Trophoblast cell (in vitro differentiated cells and primary cell): ENCODE data around the gene FAM120C. TPM values are rescaled to one million over a fixed set of nuclear protein-coding genes. Genes with fewer than 3 reads are reported as not detected.

Source experiments
- DNase-seq, 2 donors: peaks; one replicate each; pipeline ENCODE4 v3.0.0-alpha.2; 2016
- H2AFZ ChIP-seq: 2 replicates; pipeline ENCODE4 v1.6.1; 2013; ENCODE audit warnings: low read length, moderate library complexity, mild to moderate bottlenecking; ENCODE audit not compliant: insufficient read depth, poor library complexity
- H2AK5ac ChIP-seq: 2 replicates; pipeline ENCODE4 v1.6.1; 2013; ENCODE audit warnings: mild to moderate bottlenecking, low read length
- H2BK120ac ChIP-seq: 2 replicates; pipeline ENCODE4 v1.6.1; 2013; ENCODE audit warnings: low read length, mild to moderate bottlenecking, moderate library complexity; ENCODE audit not compliant: insufficient read depth, poor library complexity
- H2BK12ac ChIP-seq: 2 replicates; pipeline ENCODE4 v1.6.1; 2013; ENCODE audit warnings: mild to moderate bottlenecking, low read length, moderate library complexity
- H2BK5ac ChIP-seq: 2 replicates; pipeline ENCODE4 v1.6.1; 2013; ENCODE audit warnings: low read length, low read depth, moderate library complexity, mild to moderate bottlenecking; ENCODE audit not compliant: poor library complexity
- H3K14ac ChIP-seq: 2 replicates; pipeline ENCODE4 v1.6.1; 2013; ENCODE audit warnings: mild to moderate bottlenecking, low read length
- H3K18ac ChIP-seq: 2 replicates; pipeline ENCODE4 v1.6.1; 2013; ENCODE audit warnings: mild to moderate bottlenecking, low read length
- H3K23ac ChIP-seq: 2 replicates; pipeline ENCODE4 v1.6.1; 2013; ENCODE audit warnings: low read length
- H3K27ac ChIP-seq: 2 replicates; pipeline ENCODE4 v1.5.1; 2013; ENCODE audit warnings: low read depth, mild to moderate bottlenecking, inconsistent platforms, low read length, moderate library complexity
- H3K27me3 ChIP-seq: 2 replicates; pipeline ENCODE4 v1.6.1; 2013; ENCODE audit warnings: inconsistent platforms, mild to moderate bottlenecking, low read length, moderate library complexity; ENCODE audit not compliant: insufficient read depth
- H3K36me3 ChIP-seq, 2 experiments: 1 replicate in 1 of 2; 2 replicates in 1 of 2; pipeline ENCODE4 v1.6.1; 2013; ENCODE audit warnings: low read length in 2 of 2, mild to moderate bottlenecking in 2 of 2, moderate library complexity in 1 of 2; ENCODE audit not compliant: insufficient read depth in 2 of 2, control insufficient read depth in 1 of 2
- H3K4ac ChIP-seq: 2 replicates; pipeline ENCODE4 v1.6.1; 2013; ENCODE audit warnings: low read depth, mild to moderate bottlenecking, low read length, moderate library complexity
- H3K4me1 ChIP-seq, 2 experiments: 1 replicate in 1 of 2; 2 replicates in 1 of 2; pipeline ENCODE4 v1.6.1; 2013; ENCODE audit warnings: low read length in 2 of 2, mild to moderate bottlenecking in 2 of 2, moderate library complexity in 1 of 2; ENCODE audit not compliant: insufficient read depth in 2 of 2, control insufficient read depth in 1 of 2
- H3K4me2 ChIP-seq: 2 replicates; pipeline ENCODE4 v1.6.1; 2013; ENCODE audit warnings: inconsistent platforms, mild to moderate bottlenecking, low read length, moderate library complexity
- H3K4me3 ChIP-seq: 2 replicates; pipeline ENCODE4 v1.5.1; 2013; ENCODE audit warnings: mild to moderate bottlenecking, low read depth, low read length, inconsistent platforms
- H3K79me1 ChIP-seq: one replicate; pipeline ENCODE4 v1.6.1; 2013; ENCODE audit warnings: low read length
- H3K79me2 ChIP-seq: 2 replicates; pipeline ENCODE4 v1.6.1; 2013; ENCODE audit warnings: low read length, mild to moderate bottlenecking; ENCODE audit not compliant: control insufficient read depth, insufficient read depth, poor library complexity
- H3K9ac ChIP-seq: 2 replicates; pipeline ENCODE4 v1.6.1; 2013; ENCODE audit warnings: mild to moderate bottlenecking, low read length
- H3K9me3 ChIP-seq: 2 replicates; pipeline ENCODE4 v1.6.1; 2013; ENCODE audit warnings: low read depth, mild to moderate bottlenecking, control low read depth, inconsistent platforms, low read length; ENCODE audit not compliant: insufficient read depth
- H4K12ac ChIP-seq: 2 replicates; pipeline ENCODE4 v1.6.1; 2013; ENCODE audit warnings: low read depth, mild to moderate bottlenecking, low read length, moderate library complexity
- H4K8ac ChIP-seq: 2 replicates; pipeline ENCODE4 v1.6.1; 2013; ENCODE audit warnings: low read depth, mild to moderate bottlenecking, low read length, moderate library complexity
- H4K91ac ChIP-seq: one replicate; pipeline ENCODE4 v1.6.1; 2013; ENCODE audit warnings: low read depth, mild to moderate bottlenecking, low read length, moderate library complexity
- WGBS: extraction: QIAGEN DNeasy Blood & Tissue Kit; methylation state at CpG from one replicate; pipeline ENCODE4 v1.1.7; 2013; ENCODE audit warnings: missing lambda C conversion rate; ENCODE audit not compliant: insufficient read length, insufficient coverage; ENCODE audit errors: extremely low coverage; 5-methylcytosine and 5-hydroxymethylcytosine counted together
- polyA plus RNA-seq: library from polyadenylated mRNA; stranded (reverse); fragments of 200-250 nt; gene quantifications from 2 replicates; pipeline ENCODE4 v1.2.3, GENCODE V29; 2013

Gene FAM120C
- 2.4 and 3.0 TPM in 2 replicates for polyA plus RNA-seq

GRCh38 chrX:54182864-54183613 lies at the start of gene FAM120C:
Gene FAM120C, minus strand, starts transcription at chrX:54183254. Its CDS starts 56 bp downstream, at chrX:54183198.
- peak within 1 kb of the TSS; percentile 99 for H4K8ac ChIP-seq
- H3K4ac ChIP-seq: peak within 1 kb of the TSS; percentile 99
- H3K23ac ChIP-seq: no peak within 1 kb of the TSS
- H3K27ac ChIP-seq: peak within 1 kb of the TSS; percentile 79
- peaks cover 8% of the 10 kb centered on the region for H3K79me1 ChIP-seq
- H3K36me3 ChIP-seq: no peaks in the 10 kb centered on the region
- H3K9me3 ChIP-seq: no peaks in the 10 kb centered on the region
- peak within 1 kb of the TSS; percentile 98 for H2AFZ ChIP-seq
- H3K14ac ChIP-seq: peak within 1 kb of the TSS; percentile 99
- H3K4me3 ChIP-seq: peak within 1 kb of the TSS; percentile 94
- peak within 1 kb of the TSS; percentile 22 for H2BK12ac ChIP-seq
- H3K9ac ChIP-seq: peak within 1 kb of the TSS; percentile 90
- peak within 1 kb of the TSS; percentile 86 for H2BK5ac ChIP-seq
- peak within 1 kb of the TSS; percentile 99 for H4K12ac ChIP-seq
- no CpG with 5 or more reads among the region's 70 CpGs for WGBS
- peak within 1 kb of the TSS; percentile 99 for H2AK5ac ChIP-seq
- DNase-seq: peak; percentile 19 to 55
- peak within 1 kb of the TSS; percentile 97 for H2BK120ac ChIP-seq
- peaks cover 9% of the 10 kb centered on the region for H3K79me2 ChIP-seq
- H3K4me1 ChIP-seq: peaks cover 2 to 11% of the 10 kb centered on the region in 2 experiments
- H3K18ac ChIP-seq: peak within 1 kb of the TSS; percentile 100
- H4K91ac ChIP-seq: peak within 1 kb of the TSS; percentile 97
- no peaks in the 10 kb centered on the region for H3K27me3 ChIP-seq
- peak within 1 kb of the TSS; percentile 68 for H3K4me2 ChIP-seq

- Histone ChIP-seq H3K27me3 (no peaks in the 10 kb centered on the region), H3K18ac (no peak overlapping the region), H2AFZ (no peak overlapping the region), H2BK5ac (no peak overlapping the region), H3K4me1 (no peaks in the 10 kb centered on the region), H4K8ac (no peak overlapping the region), H2AK5ac (no peak overlapping the region), H3K27ac (no peak overlapping the region), H3K36me3 (no peaks in the 10 kb centered on the region), H3K4ac (no peak overlapping the region), H3K9me3 (no peaks in the 10 kb centered on the region), H3K14ac (no peak overlapping the region), H2BK120ac (no peak overlapping the region), H3K79me1 (no peaks in the 10 kb centered on the region), H3K4me3 (no peak overlapping the region), H2BK12ac (no peak overlapping the region), H4K12ac (no peak overlapping the region), H3K23ac (no peak overlapping the region), H4K91ac (no peak overlapping the region), H3K9ac (no peak overlapping the region), H3K4me2 (no peak overlapping the region), H3K79me2 (no peaks in the 10 kb centered on the region)
- DNase-seq: peak; percentile 0 to 44
- WGBS: no CpG with 5 or more reads among the region's 4 CpGs
These were observed 47.5 kb upstream of the FAM120C start for GRCh38 chrX:54230435-54231148.

- H3K27ac ChIP-seq: no peak overlapping the region
- no peak overlapping the region for H3K18ac ChIP-seq
- H3K79me1 ChIP-seq: no peaks in the 10 kb centered on the region
- no peak overlapping the region for H2BK5ac ChIP-seq
- H2BK120ac ChIP-seq: no peak overlapping the region
- H3K27me3 ChIP-seq: no peaks in the 10 kb centered on the region
- H3K36me3 ChIP-seq: no peaks in the 10 kb centered on the region
- H3K4me3 ChIP-seq: no peak overlapping the region
- no peak overlapping the region for H4K91ac ChIP-seq
- H3K14ac ChIP-seq: no peak overlapping the region
- no peak overlapping the region for H4K12ac ChIP-seq
- no peaks in the 10 kb centered on the region for H3K4me1 ChIP-seq
- H3K9ac ChIP-seq: no peak overlapping the region
- H3K79me2 ChIP-seq: no peaks in the 10 kb centered on the region
- H2BK12ac ChIP-seq: no peak overlapping the region
- H3K23ac ChIP-seq: no peak overlapping the region
- no peak overlapping the region for H4K8ac ChIP-seq
- no peak overlapping the region for H2AFZ ChIP-seq
- no CpG with 5 or more reads among the region's 2 CpGs for WGBS
- no peak for DNase-seq
- no peak overlapping the region for H3K4ac ChIP-seq
- H2AK5ac ChIP-seq: no peak overlapping the region
- no peak overlapping the region for H3K4me2 ChIP-seq
- H3K9me3 ChIP-seq: no peaks in the 10 kb centered on the region
These were observed 40.5 kb upstream of the FAM120C start for GRCh38 chrX:54223581-54223980.

- H3K23ac ChIP-seq: no peak overlapping the region
- no peak overlapping the region for H2BK120ac ChIP-seq
- no peak overlapping the region for H4K91ac ChIP-seq
- H2AFZ ChIP-seq: no peak overlapping the region
- no peaks in the 10 kb centered on the region for H3K79me2 ChIP-seq
- no peaks in the 10 kb centered on the region for H3K4me1 ChIP-seq
- no peak overlapping the region for H3K14ac ChIP-seq
- no peak overlapping the region for H3K4me2 ChIP-seq
- WGBS: no CpG with 5 or more reads among the region's 3 CpGs
- H3K9me3 ChIP-seq: no peaks in the 10 kb centered on the region
- H3K4me3 ChIP-seq: no peak overlapping the region
- no peak overlapping the region for H2BK5ac ChIP-seq
- no peak for DNase-seq
- H2AK5ac ChIP-seq: no peak overlapping the region
- no peaks in the 10 kb centered on the region for H3K27me3 ChIP-seq
- H3K27ac ChIP-seq: no peak overlapping the region
- no peaks in the 10 kb centered on the region for H3K36me3 ChIP-seq
- H3K4ac ChIP-seq: no peak overlapping the region
- no peaks in the 10 kb centered on the region for H3K79me1 ChIP-seq
- H3K9ac ChIP-seq: no peak overlapping the region
- no peak overlapping the region for H3K18ac ChIP-seq
- no peak overlapping the region for H4K8ac ChIP-seq
- H4K12ac ChIP-seq: no peak overlapping the region
- H2BK12ac ChIP-seq: no peak overlapping the region
These were observed 30.5 kb upstream of the FAM120C start for GRCh38 chrX:54213603-54214002.
